SK-N-MC (cell line): Measurements from ENCODE around the gene MYO16.

Experiments
- EZH2 ChIP-seq: fragments of 200-600 bp; sonication (generic); IDR thresholded peaks from one replicate; pipeline ENCODE4 v1.6.1; 2017; ENCODE audit warnings: antibody characterized with exemption
- FOXP2 ChIP-seq: optimal IDR thresholded peaks from 2 replicates; pipeline ENCODE3; 2011; ENCODE audit warnings: mild to moderate bottlenecking, moderate library complexity; ENCODE audit not compliant: insufficient read depth; ENCODE audit errors: extremely low read length, control extremely low read depth
- POLR2AphosphoS5 ChIP-seq: IDR thresholded peaks from 2 replicates; pipeline ENCODE4 v1.6.1; 2012; ENCODE audit warnings: mild to moderate bottlenecking, low read depth, low read length, borderline replicate concordance

DNA sequence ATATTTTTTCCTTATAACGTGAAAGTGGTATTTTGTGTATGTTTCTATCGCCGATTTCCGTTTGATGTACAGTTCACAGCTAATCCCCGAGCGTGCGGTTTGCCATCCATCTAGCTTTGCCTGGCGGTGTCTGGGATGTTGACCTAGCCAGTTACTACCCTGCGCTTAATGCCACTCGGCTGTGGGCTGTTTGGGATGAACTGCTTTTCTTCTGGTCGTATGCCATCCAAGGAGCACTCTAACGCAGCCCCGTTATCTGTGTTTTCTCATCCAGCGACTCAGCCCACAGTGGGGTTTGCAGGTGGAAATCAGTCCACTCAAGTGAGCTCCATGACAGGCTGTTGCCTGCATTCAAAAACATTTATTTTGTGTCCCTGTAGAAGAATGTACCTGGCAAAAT is 512.3 kb downstream of the MYO16 start:
- TF ChIP-seq EZH2, result no peak
- TF ChIP-seq POLR2AphosphoS5, result no peak
- TF ChIP-seq FOXP2, result no peak
